GM21447 (cell line): ENCODE data around the gene TPT1.

ENCODE experiments used
- ATAC-seq: cut with Tn5 transposase; IDR thresholded peaks from one replicate; pipeline ENCODE4 v1.9.1; 2021; ENCODE audit not compliant: unreplicated experiment

TPT1 gene

DNA sequence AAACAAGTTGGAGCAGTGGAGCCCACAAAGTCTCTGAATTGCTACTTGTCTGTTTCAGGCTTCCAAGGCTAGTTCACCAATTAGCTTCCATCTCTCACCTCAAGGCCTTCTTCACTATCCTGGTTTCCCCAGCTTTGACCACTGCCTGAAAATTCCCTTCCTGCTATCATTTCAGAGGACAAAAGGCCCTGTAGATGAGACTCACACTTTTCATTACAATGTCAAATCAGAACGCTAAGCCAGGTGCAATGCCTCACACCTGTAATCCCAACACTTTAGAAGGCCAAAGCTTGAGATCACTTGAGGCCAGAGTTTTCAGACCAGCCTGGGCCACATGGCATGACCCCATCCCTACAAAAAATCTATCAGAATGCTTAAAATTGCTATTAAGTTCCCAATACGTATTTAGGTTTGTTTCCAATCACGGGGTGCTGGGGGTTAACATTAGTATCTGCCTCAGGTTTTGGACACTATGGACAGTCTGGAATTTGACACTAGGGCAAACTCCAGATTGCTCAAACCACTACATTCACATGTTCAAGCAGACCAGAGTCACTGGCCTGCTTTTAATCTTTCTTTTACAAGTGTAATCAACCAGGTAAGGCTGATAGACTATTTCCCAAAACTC is 5.5 kb downstream of the TPT1 start:
- ATAC-seq, result no peak

DNA sequence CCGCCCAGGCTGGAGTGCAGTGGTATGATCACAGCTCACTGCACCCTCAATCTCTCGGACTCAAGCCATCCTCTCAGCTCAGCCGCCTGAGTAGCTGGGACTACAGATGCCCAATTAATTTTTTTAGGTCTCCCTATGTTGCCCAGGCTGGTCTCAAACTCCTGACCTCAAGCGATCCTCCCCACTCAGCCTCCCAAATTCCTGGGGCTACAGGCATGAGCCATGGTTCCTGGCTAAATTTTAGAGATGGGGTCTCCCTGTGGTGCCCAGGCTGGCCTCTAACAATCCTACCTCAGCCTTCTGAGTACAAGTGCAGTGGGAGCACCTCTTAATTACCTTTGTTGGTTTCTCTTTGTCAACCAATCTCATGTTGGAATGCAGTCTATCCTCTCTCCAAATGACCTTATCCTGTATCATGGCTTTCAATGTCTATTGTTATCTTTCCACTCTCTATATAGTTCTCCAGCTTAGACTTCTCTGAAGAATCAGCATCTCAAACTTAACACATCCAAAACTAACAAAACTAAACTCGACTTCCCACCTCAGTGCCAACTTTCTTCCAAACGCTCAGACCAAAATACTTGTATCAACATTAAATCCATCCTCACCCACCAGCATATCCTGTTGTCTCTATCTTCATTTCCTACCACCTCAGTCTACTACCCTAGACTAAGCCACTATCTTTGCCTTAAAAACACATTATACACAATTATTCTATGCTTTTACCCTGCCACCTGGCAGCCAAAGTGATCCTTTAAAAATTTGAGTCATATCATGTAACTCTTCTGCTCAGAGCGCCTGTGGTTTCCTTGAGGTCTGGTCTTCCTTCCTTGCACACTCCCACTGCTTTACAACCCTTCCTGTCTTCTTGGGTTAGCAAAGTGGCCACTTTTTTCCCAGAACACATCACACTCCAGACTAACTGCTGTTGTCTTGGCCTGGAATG is 6.7 kb downstream of the TPT1 start:
- ATAC-seq, result no peak

- no peak for ATAC-seq
Measured at GRCh38 chr13:45333251-45333976, 7.6 kb downstream of the TPT1 start.

DNA sequence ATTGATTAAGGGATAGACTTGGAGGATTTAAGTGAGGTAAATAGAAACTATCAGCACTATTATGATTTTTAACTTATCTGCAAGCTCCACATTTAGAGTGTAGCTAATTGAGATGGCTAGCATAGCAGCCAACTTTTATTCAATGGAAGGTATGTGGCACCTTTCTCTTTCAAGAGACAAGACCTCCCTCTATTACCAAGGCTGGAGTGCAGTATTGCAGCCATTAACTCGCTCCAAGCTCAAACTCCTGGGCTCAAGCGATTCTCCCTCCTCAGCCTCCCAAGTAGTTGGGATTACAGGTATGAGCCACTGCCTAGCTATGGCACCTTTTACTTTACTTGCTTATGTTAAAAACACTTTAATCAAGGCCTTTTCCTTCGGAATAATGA is 8.2 kb downstream of the TPT1 start:
- ATAC-seq, result no peak

GRCh38 chr13:45332036-45332830 is 8.8 kb downstream of the TPT1 start:
- ATAC-seq, result no peak

GRCh38 chr13:45331692-45332035 is 9.3 kb downstream of the TPT1 start:
- no peak for ATAC-seq

DNA sequence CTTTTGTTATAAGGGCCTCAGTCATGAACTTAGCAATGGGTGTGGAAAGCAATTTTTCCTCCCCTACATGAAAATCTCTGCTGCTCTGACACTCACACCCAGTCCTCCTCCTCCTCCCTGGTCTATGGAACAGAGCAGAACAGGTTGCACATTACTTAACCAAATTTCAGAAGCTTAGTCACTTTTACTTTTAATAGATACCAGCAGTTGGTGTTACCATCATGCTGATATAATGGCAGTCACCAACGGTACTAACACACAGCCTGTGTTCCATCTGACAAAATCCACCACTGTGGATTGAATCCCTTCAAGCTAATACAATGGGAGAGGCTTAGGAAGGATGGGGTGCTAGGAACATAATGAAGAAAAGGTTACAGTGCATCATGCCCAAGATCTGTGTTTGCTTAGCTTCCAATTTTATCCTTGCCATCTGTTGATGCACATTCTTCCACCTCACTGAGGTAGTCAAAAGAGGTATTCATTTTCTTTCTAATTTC is 9.8 kb downstream of the TPT1 start:
- ATAC-seq, result no peak

DNA sequence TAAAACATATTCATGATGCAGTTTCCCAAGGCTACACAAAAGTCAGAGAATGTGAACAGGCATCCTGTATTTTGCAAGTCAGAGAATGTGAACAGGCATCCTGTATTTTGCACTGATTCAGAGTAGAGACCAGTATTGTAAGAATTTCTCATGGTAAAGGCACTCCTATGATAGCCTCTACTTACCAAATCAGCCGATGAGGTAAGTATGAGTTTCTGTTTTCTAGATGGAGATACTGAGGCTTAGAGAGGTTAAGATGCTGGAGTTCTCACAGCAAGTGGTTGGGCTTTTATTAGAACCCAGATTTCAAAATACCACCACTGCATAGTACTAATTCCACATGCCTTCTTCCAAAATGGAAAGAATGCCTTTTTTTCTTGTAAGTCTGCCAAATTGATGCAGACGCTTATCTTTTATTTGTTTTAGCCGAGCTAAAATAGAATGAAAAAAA is 12.3 kb downstream of the TPT1 start:
- ATAC-seq, result no peak

- ATAC-seq, result no peak
Measured at GRCh38 chr13:45327253-45327955, 13.6 kb downstream of the TPT1 start.

- no peak for ATAC-seq
Measured at GRCh38 chr13:45325806-45326205, 15.2 kb downstream of the TPT1 start.

DNA sequence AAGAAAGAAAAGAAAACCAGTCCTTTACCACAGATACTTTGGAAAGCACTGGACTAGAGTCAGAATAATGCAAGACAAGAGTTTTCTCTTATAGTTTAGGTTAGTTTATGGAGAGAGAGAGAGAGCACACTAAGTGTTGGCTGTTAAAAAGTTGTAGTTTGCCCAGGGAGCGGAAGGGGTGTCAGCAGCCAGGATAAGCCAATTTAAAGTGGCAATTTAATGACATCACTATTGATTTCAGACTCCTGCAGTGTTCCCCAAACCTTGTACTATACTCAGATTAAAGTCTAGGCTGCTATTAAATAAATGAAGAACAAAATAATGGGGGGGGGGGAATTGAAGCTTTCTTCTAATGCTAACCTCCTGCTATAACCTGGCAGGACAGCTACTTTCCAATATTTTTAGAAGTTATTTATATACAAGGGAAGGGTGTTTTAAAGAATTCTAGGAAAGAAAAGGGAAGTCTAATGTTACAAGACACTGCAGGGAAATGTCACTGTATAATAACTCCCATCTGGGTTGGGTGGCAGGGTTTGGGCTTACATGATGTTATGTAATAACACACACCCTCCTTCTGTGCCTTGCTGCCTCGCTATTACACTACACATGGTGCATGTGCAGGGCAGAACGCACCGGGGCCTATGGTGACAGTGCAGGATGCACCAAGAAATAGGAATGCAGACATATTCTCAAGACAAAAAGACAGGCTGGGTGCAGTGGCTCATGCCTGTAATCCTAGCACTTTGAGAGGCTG is 19.9 kb downstream of the TPT1 start:
- ATAC-seq, result no peak

GRCh38 chr13:45316996-45317395 is 24.0 kb downstream of the TPT1 start:
- ATAC-seq, result no peak

DNA sequence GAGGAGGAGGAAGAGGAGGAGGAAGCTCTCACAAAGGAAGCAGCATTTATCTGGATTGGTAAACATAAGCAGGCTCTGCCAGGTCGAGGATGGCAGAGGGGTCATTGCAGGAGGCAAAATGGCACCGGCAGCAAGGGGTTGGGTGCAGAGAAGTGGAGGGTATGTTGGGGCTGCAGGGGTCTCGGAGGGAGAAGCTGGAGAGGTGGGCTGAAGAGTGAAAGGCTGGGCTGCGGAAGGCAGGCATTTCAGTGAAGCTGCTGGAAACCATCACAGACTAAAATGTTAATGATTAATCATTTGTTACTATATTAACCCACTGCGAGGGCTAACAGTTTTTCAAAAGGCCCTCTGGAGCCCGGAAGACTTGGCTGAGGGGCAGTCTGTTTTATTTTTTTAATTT is 24.6 kb downstream of the TPT1 start:
- no peak for ATAC-seq

DNA sequence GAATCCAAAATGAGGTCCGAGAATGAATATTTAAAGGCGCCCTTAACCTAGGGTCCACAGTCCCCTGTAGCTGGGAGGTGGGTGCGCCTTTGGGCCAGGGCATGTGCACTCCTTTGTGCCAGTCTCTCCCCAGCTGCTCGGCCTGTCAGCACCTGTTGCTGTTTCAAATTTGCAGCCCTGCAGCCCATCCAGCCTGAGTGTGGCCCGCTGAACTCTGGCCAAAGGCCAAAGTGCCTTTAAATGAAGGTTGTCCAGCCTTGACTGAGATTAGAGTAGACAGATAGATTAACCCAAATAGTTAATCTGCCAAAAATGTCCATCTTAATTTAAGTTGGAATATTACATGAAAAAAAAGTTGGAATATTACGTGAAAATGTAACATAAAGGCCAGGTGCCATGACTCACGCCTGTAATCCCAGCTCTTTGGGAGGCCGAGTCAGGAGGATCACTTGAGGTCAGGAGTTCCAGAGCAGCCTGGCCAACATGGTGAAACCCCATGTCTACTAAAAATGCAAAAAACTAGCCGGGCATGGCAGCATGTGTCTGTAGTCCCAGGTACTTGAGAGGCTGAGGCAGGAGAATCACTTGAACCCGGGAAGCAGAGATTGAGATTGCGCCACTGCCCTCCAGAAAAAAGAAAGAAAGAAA is 25.3 kb downstream of the TPT1 start:
- ATAC-seq, result no peak

DNA sequence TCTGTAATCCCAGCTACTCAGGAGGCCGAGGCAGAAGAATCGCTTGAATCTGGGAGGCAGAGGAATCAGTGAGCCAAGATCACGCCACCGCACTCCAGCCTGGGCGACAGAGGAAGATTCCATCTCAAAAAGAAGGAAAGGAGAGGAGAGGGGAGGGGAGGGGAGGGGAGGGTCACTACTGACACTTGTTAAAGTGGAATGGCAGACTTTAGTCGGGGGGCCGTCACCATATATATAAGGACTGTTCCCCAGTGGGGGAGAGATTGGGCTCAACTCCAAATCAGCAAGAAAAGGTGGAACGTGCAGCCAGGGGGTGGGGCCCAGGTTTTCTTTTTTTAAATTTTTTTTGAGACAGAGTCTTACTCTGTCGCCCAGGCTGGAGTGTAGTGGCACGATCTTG is 26.2 kb downstream of the TPT1 start:
- ATAC-seq, result no peak

GRCh38 chr13:45310341-45311131 is 30.4 kb downstream of the TPT1 start:
- no peak for ATAC-seq

- ATAC-seq, result no peak
Measured at GRCh38 chr13:45306966-45307365, 34.0 kb downstream of the TPT1 start.

DNA sequence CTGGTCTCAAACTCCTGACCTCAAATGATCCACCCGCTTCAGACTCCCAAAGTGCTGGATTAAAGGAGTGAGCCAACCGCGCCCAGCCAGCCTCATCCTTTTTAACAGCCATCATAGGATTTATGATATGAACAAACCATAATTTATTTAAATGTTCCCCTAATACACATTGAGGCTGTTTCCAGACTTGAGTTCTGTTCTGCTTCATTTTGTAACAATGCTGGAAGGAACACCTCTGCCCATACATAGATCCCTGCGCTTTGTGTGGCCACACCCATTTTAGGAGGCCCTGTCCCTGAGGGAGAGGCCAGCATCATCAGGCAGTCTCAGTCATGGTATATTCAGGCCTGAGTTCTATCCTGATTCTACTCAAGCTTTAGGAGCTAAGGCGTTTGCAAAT is 35.9 kb downstream of the TPT1 start:
- no peak for ATAC-seq
